ENCODE measurements around the gene SH3GLB1.
"Not testable (repeated sequence)": the region's sequence is repeated elsewhere in the genome, so short reads cannot be mapped to it uniquely, and the experiment has no call there.

DNA sequence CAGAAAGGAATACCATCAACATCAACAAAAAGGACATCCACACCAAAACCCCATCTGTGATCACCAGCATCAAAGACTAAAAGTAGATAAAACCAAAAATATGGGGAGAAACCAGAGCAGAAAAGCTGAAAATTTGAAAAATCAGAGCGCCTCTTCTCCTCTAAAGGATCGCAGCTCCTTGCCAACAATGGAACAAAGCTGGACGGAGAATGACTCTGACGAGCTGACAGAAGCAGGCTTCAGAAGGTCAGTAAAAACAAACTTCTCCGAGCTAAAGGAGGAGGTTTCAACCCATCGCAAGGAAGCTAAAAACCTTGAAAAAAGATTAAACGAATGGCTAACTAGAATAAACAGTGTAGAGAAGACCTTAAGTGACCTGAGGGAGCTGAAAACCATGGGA lies 46.0 kb upstream of the SH3GLB1 start:
- TF ChIP-seq, protein P1, sequence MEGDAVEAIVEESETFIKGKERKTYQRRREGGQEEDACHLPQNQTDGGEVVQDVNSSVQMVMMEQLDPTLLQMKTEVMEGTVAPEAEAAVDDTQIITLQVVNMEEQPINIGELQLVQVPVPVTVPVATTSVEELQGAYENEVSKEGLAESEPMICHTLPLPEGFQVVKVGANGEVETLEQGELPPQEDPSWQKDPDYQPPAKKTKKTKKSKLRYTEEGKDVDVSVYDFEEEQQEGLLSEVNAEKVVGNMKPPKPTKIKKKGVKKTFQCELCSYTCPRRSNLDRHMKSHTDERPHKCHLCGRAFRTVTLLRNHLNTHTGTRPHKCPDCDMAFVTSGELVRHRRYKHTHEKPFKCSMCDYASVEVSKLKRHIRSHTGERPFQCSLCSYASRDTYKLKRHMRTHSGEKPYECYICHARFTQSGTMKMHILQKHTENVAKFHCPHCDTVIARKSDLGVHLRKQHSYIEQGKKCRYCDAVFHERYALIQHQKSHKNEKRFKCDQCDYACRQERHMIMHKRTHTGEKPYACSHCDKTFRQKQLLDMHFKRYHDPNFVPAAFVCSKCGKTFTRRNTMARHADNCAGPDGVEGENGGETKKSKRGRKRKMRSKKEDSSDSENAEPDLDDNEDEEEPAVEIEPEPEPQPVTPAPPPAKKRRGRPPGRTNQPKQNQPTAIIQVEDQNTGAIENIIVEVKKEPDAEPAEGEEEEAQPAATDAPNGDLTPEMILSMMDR (conservative IDR thresholded peaks at IDR 0.05): not testable (repeated sequence)
- not testable (repeated sequence) for TF ChIP-seq EZH2 (IDR thresholded peaks at IDR 0.05; ENCODE audit: low read depth)

Measured in PC-9 (cell line).